Activated T-cell treated with anti-CD3 and anti-CD28 coated beads for 1 hour (primary cell): ENCODE data around the gene ATXN1L.
A peak's percentile ranks its signal among the peaks of the same experiment; 100 is the strongest.
"Not testable (repeated sequence)": the region's sequence is repeated elsewhere in the genome, so short reads cannot be mapped to it uniquely, and the experiment has no call there.

Experiments
- DNase-seq: peaks from one replicate; pipeline ENCODE4 v3.0.0-alpha.2; 2020; ENCODE audit warnings: low read depth

Gene ATXN1L, protein sequence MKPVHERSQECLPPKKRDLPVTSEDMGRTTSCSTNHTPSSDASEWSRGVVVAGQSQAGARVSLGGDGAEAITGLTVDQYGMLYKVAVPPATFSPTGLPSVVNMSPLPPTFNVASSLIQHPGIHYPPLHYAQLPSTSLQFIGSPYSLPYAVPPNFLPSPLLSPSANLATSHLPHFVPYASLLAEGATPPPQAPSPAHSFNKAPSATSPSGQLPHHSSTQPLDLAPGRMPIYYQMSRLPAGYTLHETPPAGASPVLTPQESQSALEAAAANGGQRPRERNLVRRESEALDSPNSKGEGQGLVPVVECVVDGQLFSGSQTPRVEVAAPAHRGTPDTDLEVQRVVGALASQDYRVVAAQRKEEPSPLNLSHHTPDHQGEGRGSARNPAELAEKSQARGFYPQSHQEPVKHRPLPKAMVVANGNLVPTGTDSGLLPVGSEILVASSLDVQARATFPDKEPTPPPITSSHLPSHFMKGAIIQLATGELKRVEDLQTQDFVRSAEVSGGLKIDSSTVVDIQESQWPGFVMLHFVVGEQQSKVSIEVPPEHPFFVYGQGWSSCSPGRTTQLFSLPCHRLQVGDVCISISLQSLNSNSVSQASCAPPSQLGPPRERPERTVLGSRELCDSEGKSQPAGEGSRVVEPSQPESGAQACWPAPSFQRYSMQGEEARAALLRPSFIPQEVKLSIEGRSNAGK

DNA sequence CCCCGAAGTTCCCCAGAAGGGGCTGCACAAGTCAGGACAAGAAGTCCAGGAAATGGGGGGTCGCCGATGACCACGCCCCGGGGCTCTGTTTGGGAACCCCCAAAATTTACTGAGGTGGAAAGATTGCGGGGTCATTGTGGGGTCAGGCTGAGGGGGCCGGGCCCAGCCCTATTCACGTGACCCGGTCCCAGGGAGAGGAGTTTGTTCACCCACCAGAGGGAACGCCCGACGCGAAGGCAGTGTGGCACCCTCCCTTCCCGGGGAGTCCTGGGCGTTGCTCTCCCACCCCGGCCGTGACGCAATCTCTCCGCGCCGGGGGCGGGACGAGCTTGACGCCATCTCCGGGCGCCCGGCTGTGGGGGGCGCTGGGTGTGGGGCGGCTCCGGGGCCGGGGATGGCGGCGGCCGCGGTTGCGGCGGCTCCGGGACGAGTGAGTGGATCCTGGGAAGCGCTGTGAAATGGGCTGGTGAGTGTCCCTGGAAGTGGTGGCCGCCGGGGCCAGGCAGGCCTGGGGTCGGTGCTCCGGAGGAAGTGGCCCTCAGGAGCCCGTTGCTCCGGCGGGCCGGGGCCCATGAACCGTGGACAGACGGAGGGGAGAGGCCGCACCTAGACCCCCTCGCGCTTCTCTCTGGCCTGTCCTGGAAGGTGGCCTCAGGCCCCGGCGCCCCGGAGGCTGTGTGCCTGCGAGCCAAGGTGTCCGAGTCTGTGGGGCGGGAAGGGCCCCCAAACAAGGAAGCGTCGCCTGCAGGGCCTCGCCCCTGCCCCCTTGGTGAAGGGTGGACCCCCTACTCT is at the start of gene ATXN1L:
Gene ATXN1L (plus strand): TSS at position 338 of the 792 bp plus-strand sequence. CDS start 3,765 bp downstream, outside the sequence.
- peak; percentile 92 for DNase-seq

DNA sequence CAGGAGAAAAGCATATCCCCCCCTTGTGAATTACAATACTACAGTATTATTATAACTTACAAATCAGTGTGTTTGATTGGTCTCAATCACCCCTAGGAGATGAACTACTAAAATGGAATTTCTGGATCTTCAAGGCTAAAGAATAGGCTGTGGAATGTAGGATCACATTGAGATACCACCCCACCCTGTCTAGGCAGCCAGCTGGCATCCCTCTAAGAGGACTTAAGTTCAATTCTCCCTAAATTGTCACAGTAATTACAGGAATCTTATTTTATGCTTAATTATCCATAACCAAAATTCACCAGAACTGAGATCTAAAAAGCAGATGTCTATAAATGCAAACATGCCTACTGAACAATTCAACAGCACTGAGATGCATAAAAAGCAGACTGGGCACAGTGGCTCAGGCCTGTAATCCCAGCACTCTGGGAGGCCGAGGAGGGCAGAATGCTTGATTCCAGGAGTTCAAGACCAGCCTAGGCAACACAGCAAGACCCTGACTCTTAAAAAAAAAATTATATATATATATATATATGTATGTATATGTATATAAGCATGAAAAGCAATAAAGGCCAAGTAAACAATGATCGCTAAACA is 49.2 kb upstream of the ATXN1L start:
- no peak for DNase-seq

DNA sequence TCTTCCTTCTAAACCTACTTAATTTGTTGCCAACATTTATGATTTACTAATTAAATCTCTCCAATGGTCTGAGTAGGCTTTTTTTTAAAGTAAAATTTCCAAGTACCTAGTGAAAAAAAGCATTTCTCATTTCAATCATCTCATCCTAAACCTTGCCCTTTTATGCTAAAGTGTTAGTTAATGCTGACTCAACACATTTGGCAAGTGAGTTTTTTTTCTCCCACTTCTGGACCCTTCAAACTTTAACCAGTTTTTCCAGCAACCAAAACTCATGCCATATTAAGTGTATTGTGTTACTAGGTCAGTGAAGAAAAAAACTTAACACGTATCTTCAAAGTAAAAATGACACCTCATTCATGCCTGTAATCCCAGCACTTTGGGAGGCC is 42.5 kb upstream of the ATXN1L start:
- DNase-seq = no peak

DNA sequence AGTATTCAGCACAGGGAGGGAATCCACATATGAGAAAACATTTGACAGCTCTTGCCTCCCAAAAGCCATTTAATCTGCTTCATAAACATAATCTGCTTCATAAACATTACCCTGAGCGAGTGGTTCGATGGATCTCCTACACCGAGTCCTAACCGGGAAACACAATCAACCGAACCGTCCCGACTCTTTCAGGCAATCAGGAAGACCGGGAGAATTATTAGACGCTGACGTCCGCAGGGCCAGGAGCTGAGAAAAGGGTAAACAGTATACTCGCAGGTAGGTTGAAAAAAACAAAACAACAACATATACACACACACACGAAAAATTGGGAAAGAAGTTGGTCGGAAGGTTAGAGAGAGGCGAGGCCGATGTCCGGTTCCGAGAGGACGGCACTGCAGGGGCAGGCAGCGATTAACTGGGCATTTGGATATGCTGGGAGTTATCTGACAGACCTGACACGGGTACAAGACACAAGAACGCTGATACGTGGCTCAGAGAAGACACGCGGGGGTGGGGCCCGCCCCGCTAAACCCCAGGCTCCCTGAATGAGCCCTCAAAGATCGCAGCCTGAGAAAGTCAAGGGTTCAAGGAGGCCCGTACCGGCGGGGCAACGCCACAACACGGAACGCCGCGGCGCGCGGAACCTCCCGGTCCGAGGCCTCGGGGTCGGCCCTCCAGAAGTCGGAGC is 37.7 kb upstream of the ATXN1L start:
- DNase-seq = no peak

DNA sequence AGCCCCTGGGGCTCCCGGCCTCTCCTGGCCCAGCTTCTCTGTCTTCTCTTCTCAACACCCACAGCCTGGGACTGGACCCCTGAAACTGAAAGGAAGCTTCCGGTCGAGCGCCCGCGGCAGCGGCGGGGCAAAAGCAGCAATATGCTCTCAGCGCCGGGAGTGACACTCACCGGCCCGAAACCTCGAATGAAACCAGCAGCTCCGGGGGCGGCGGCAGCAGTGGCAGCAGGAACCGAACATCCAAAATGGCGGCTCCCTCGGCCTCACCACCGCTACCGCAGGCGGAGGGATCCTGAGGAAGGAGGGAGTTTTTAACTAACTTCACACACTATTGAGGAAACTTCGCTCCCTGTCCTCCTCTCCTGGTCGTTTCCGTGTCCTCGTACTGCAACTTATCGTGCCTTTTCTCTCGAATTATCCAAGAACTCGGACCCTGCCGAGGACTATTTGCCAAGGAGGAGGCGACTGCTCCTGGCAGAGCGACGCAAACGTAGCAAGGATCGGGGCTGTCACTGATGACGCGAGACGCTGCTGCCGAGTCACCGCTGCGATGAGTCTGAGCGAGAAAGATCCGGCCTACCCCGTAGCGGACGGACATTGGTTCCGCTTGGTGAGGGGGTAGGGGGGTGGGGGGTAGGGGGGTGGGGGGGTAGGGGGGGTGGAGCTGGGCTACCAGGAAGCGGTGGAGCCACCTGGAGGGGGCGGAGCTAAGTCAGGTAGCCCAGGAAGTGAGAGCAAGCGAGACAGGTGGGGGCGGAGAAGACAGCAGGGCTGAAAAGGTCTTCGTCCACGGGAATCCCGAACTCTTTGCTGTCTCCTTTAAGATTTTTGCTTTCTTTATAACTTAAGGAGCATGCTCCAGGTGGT is 37.0 kb upstream of the ATXN1L start, which contains the start of gene AP1G1:
Gene AP1G1 (minus strand): TSS at position 242 of the 867 bp plus-strand sequence. CDS start 19,355 bp downstream, outside the sequence.
- peak; percentile 83 for DNase-seq

DNA sequence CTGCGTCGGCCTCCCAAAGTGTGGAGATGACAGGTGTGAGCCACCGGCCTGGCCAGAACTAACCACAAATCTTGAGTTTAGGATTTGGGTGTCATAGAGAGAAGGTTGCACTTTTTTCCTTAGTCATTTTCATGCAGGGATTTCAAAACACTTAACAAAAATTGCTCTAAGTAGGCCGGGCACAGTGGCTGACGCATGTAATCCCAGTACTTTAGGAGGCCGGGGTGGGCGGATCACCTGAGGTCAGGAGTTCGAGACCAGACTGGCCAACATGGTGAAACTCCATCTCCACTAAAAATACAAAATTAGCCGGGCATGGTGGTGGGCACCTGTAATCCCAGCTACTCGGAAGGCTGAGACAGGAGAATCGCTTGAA is 35.6 kb upstream of the ATXN1L start:
- not testable (repeated sequence) for DNase-seq

DNA sequence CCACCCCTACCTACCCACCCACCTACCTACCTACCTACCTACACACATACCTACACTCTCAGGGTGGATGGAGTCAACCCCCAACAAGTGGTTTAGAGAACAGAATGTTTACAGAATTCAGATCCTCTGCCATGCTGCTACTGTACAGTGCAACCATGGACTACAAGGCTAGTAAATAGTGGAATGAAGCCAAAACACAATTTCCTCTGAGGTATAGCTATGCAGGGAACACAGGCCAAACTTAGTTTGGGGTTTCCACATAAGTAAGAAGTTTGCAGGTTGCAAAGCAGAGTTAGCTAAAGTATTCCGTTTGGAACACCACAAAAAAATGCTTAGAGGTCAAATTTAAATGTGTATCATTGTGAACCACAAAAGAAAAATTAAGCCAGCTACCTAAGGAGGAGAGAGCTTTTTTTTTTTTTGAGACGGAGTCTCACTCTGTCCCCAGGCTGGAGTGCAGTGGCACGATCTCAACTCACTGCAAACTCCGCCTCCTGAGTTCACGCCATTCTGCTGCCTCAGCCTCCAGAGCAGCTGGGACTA is 34.4 kb upstream of the ATXN1L start:
- no peak for DNase-seq

DNA sequence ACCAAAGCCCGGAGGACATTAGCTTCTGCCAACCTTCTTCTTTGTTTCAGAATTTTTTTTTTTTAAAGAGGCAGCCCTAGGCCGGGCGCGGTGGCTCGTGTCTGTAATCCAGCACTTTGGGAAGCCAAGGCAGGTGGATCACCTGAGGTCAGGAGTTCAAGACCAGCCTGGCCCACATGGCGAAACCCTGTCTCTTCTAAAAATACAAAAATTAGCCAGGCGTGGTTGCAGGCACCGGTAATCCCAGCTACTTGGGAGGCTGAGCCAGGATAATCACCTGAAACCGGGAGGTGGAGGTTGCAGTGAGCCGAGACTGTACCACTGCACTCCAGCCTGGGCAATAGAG is 28.6 kb upstream of the ATXN1L start:
- DNase-seq = not testable (repeated sequence)

DNA sequence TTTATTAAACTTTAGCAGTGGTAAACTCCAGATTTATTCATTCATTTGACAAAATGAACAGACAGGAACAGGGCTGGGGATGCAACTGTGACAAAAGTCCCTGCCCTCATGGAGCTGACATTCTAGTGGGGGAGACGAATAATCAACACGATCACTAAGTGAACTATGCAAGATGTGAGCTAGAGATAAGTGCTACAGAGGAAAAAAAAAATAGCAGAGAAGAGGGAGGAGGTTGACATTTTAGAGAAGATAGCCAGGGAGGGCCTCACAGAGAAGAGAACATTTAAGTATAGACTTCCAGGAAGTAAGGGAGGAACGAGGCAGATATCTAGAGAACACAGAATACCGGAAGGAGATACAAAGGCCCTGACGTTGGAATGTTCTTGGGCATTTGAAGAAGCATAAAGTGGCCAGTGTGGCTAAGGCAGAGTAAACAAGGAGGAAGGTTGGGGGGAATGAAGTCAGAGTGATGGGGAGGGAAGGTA is 19.2 kb upstream of the ATXN1L start:
- no peak for DNase-seq

DNA sequence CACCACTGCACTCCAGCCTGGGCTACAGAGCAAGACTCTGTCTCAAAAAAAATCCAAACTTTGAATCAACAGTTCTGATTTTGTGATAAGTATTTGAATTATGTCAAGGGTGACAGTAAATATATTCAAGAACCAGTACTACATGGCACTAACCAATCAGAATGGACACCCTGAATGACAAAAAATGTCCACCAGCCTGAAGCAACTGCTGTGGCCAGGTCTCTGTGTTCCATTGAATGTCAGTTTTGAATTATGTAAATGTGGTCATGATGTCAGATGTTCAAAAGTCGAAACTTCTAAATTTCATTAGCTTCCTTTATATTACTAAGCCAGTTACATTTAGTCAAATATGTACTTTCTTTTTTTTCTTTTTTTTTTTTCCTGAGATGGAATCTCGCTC is 15.4 kb upstream of the ATXN1L start:
- DNase-seq = no peak

DNA sequence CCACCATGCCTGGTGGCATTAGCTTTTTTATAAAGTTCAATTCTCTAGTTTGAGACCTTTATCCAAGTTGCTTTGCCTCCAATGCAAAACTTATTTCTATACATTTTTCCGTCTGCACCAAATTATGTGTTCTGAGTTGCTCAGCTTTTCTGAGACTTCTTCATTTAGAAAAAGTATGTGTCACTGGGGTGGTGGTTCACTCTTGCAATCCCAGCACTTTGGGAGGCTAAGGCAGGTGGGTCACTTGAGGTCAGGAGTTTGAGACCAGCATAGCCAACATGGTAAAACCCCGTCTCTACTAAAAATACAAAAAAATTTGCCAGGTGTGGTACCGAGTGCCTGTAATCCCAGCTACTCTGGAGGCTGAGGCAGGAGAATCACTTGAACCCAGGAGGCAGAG is 14.1 kb upstream of the ATXN1L start:
- DNase-seq = not testable (repeated sequence)

DNA sequence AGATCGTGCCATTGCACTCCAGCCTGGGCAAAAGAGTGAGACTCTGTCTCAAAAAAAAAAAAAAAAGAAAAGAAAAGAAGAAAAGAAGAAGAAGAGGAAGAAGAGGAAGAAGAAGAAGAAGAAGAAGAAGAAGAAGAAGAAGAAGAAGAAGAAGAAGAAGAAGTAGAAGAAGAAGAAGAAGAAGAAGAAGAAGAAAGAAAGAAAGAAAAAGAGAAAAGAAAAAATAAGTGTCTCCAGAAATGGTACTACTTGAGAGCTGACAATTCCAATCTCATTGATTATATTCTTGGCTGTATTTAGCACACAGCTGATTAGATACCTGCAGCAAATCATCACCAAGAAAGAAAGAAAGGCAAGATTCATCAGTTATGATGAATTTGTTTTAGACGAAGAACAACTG is 13.7 kb upstream of the ATXN1L start:
- DNase-seq = not testable (repeated sequence)

DNA sequence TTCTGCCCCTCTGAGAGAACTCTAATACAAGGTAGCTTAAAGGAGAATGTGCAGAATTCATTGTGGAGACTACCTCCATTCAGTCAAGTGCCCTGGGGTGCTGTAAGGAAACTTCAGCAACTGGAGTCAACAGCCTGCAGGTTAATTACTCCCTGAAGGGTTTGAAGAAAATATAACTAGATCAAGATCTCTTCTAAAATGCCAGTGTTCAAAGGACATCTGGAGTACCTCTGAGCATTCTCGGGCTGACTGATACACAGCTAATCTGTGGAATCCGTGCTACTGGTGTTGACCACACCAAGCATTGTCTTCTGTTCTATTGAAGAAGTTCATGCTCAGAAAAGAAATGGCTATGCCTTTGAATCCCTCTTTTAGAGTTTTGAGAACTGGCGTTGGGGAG is 11.5 kb upstream of the ATXN1L start:
- no peak for DNase-seq

DNA sequence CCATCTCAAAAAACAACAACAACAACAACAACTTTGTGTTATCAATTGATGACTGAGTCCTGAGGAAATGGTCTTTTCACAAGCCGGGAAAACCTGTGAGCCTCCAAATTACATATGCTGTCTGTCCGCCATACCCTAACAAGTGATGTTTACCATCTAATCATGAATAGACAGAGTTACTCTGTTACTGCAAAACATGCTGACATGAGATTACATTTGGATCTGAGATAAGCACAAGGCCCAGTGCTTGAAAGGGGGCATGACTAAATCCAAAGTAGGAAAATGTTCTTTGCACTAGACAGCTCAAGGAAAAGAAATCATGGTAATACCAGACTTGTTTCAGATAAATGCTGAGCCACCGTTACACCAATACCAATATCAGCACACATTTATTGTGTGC is 8.6 kb upstream of the ATXN1L start:
- DNase-seq = no peak

DNA sequence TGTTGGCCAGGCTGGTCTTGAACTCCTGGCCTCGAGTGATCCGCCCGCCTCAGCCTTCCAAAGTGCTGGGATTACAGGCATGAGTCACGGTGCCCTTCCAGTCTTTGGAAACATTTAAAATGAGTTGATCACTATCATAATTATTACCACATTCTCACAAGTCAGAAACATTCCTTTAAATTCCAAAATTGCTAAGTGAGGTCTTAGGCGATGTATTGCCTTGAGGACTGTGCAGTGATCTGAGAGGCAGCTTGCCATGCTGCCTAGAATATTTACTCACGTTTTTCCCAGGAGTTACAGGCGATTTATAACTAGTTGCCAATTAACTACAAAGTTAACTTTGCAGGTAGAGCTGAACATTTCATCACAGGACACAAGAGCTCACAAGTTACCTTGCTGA is 5.7 kb upstream of the ATXN1L start:
- DNase-seq = no peak

DNA sequence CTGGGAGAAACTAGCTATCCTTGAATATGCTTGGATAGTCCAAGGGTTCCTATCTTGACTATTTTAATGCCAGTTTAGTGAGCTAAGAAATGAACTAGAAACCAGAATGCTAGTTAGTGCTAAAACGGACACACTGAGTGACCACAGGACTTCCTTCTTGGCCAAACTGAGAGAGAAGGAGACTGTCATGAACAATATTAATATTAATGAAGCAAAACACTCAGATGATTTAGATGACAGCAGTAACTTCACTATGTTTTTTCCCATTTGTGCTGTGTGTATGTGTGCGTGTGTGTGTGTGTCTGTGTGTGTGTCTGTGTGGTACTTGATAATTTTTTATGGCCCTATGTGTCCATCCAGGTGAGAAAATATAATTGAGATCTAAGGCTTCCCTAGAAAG is 2.2 kb upstream of the ATXN1L start:
- no peak for DNase-seq

DNA sequence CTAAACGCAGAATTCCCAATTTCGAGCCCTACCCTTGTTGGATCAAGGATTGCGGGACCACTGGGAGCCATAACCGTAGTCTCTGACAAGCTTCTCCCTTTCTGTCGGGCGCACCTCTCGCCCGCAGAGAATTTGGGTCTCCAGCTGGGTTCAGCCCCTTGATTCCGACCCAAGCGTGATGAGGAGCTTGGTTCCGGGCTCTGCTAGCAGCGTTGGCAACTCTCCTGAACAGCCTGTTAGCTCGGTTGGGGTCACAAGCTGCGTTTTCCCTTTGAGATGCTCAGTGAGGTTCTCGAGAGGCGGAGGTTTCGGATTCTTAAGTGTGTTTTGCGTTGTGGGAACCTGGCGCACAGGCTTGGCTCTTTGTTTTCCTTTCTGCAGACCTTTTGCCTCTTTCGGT is 655 bp downstream of the ATXN1L start:
- peak; percentile 6 for DNase-seq

DNA sequence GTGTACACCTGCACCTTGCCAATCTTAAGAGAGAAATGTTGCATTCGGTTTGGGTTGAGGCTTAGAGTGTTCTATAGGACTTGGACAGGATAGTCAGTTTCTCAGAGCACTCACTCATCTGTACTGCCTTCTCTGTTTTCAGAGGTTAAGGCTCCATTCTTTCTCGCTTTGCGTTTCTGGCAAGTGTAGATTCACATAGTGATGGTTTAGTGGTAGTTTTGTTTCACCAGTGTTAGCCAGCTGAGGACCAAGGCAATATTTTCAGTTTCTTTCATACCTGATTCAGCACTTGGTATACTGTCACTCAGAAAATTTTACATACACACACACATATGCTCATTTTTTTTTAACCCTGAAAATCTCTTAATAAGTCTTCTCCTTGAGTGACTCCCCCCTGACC is 1.3 kb downstream of the ATXN1L start:
- no peak for DNase-seq

DNA sequence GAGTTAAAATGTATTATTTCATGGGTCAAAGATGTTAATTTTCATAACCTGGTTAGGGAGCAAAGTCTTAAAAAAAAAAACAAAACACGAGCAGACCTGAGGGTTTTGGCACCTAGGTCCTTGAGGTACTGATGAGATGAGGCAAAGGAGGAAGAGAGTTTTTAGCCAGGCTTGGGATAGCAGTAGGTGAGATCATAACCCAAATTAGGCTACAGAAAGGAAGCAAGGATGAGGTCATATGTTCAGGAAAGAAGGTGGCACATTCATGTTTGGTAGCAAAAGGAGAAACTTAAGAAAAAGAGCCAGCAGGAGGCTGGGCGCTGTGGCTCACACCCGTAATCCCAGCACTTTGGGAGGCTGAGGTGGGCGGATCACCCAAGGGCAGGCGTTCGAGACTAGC is 2.8 kb downstream of the ATXN1L start:
- DNase-seq = no peak

DNA sequence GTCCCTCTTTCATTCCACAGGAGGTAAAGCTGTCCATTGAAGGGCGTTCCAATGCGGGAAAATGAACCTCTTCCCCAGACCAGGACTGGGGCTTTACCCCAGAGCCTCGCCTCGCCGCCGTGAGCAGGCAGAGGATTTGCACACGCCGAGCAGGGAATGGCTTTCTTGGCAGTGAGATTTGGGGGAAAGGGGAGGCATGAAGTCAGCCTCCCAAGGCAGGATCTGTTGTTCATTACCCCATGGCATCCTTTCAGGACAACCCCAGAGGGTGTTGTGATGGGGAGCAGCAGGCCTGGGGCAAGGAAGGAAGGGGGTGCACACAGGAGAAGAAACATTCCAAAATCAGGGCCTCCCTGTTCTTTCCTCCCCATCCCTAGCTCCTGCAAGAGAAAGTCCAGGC is 6.0 kb downstream of the ATXN1L start:
- DNase-seq = no peak
